HCT116 (cell line): ENCODE measurements around the gene CBLB. TPM values are rescaled to one million over a fixed set of nuclear protein-coding genes. Genes with fewer than 3 reads are reported as not detected.

Experiments used
- ATAC-seq: fragments of 200-7000 bp; cut with Tn5 transposase; 2 replicates; pipeline ENCODE4 v1.9.1; 2020; ENCODE audit warnings: mild to moderate bottlenecking, moderate library complexity
- BruUV-seq: library from RNA; stranded (reverse); fragments of 400-500 nt; replicated peaks from 2 replicates; lab custom pipeline; 2021; lab: Mats Ljungman, UMichigan
- CTCF ChIA-PET: fragments of 300-600 bp; sonication (Branson Sonifier 250); formaldehyde crosslinking; loops from one replicate; lab custom pipeline; 2021; ENCODE audit warnings: antibody characterized with exemption; lab: Charles Lee
- POLR2A ChIA-PET: fragments of 300-600, 350-600 bp; sonication (Branson Sonifier 250); formaldehyde crosslinking; loops from one replicate; lab custom pipeline; 2021; ENCODE audit warnings: antibody characterized with exemption; lab: Charles Lee
- RAD21 ChIA-PET, 2 experiments: fragments of 300-600 bp; sonication (Branson Sonifier 250); formaldehyde crosslinking; loops; one replicate each; lab custom pipeline; 2023; ENCODE audit warnings: low total read pairs in 2 of 2; ENCODE audit not compliant: uncharacterized antibody in 2 of 2, unreplicated experiment in 2 of 2, low non-redundant PET in 1 of 2; lab: Charles Lee
- DNase-seq: peaks from one replicate; pipeline ENCODE4 v3.0.0-alpha.2; 2010; ENCODE audit warnings: low read depth, low spot score
- H2AFZ ChIP-seq: fragments of 200-600 bp; shearing (Covaris generic), sonication (generic); 2 replicates; pipeline ENCODE4 v1.6.1; 2017; ENCODE audit warnings: low read depth, mixed run types, mixed read lengths, antibody characterized with exemption, low read length; ENCODE audit not compliant: poor library complexity, severe bottlenecking
- H3K27ac ChIP-seq: 2 replicates; pipeline ENCODE4 v1.5.1; 2012; ENCODE audit warnings: low read depth, low read length
- H3K27me3 ChIP-seq: fragments of 200-600 bp; sonication (generic); 2 replicates; pipeline ENCODE4 v1.6.1; 2016; ENCODE audit warnings: mixed run types, low read length, mixed read lengths; ENCODE audit not compliant: insufficient read depth
- H3K36me3 ChIP-seq, 2 experiments: fragments of 200-500 bp in 1 of 2; fragments of 200-600 bp in 1 of 2; sonication (Bioruptor generic) in 1 of 2; sonication (generic) in 1 of 2; 2 replicates each; pipeline versions ENCODE4 v1.5.1 to v1.6.1; 2014 to 2016; ENCODE audit warnings: low read length in 2 of 2, inconsistent platforms in 1 of 2, mixed read lengths in 1 of 2, mixed run types in 1 of 2; ENCODE audit not compliant: insufficient read depth in 2 of 2, control insufficient read depth in 1 of 2
- H3K4me1 ChIP-seq, 2 experiments: fragments of 200-600 bp in 1 of 2; sonication (generic) in 1 of 2; 2 replicates each; pipeline versions ENCODE4 v1.5.1 to v1.6.1; 2012 to 2017; ENCODE audit warnings: low read length in 2 of 2, inconsistent platforms in 1 of 2, mild to moderate bottlenecking in 1 of 2, mixed read lengths in 1 of 2, mixed run types in 1 of 2, moderate library complexity in 1 of 2; ENCODE audit not compliant: insufficient read depth in 2 of 2, control insufficient read depth in 1 of 2
- H3K4me2 ChIP-seq: fragments of 200-600 bp; sonication (generic); 2 replicates; pipeline ENCODE4 v1.6.1; 2017; ENCODE audit warnings: mixed run types, low read length, mixed read lengths
- H3K4me3 ChIP-seq, 2 experiments: fragments of 200-600 bp in 1 of 2; sonication (generic) in 1 of 2; replicated peaks in 1 of 2; 2 replicates each; pipeline ENCODE4 v1.5.1; 2011 to 2016; ENCODE audit warnings: low read length in 2 of 2, control low read depth in 1 of 2, low read depth in 1 of 2, mild to moderate bottlenecking in 1 of 2, mixed read lengths in 1 of 2, mixed run types in 1 of 2
- H3K79me2 ChIP-seq: fragments of 200-600 bp; sonication (generic); 2 replicates; pipeline ENCODE4 v1.6.1; 2017; ENCODE audit warnings: mild to moderate bottlenecking, mixed run types, low read length, moderate library complexity, mixed read lengths; ENCODE audit not compliant: insufficient read depth
- H3K9ac ChIP-seq: fragments of 200-600 bp; sonication (generic); 2 replicates; pipeline ENCODE4 v1.6.1; 2016; ENCODE audit warnings: low read length, mixed read lengths
- H3K9me2 ChIP-seq: fragments of 200-600 bp; sonication (generic), shearing (Covaris generic); 2 replicates; pipeline ENCODE4 v1.6.1; 2017; ENCODE audit warnings: mixed run types, mild to moderate bottlenecking, moderate library complexity; ENCODE audit not compliant: insufficient read depth
- H3K9me3 ChIP-seq, 2 experiments: fragments of 200-500 bp in 1 of 2; fragments of 200-600 bp in 1 of 2; sonication (Bioruptor generic) in 1 of 2; sonication (generic) in 1 of 2; 2 replicates each; pipeline ENCODE4 v1.6.1; 2014 to 2017; ENCODE audit warnings: low read length in 2 of 2, mixed read lengths in 2 of 2, inconsistent platforms in 1 of 2, low read depth in 1 of 2, mild to moderate bottlenecking in 1 of 2, mixed run types in 1 of 2, moderate library complexity in 1 of 2; ENCODE audit not compliant: control insufficient read depth in 1 of 2, insufficient read depth in 1 of 2
- H4K20me1 ChIP-seq: fragments of 200-600 bp; sonication (generic), shearing (Covaris generic); 2 replicates; pipeline ENCODE4 v1.6.1; 2017; ENCODE audit warnings: mixed run types, mild to moderate bottlenecking, moderate library complexity; ENCODE audit not compliant: insufficient read depth
- CBX3 ChIP-seq: IDR thresholded peaks from 2 replicates; pipeline ENCODE4 v1.6.1; 2012; ENCODE audit warnings: low read depth
- EGR1 ChIP-seq: IDR thresholded peaks from 2 replicates; pipeline ENCODE4 v1.6.1; 2012; ENCODE audit warnings: low read depth
- EZH2 ChIP-seq: fragments of 200-600 bp; sonication (generic); IDR thresholded peaks from 2 replicates; pipeline ENCODE4 v1.6.1; 2017; ENCODE audit warnings: antibody characterized with exemption, mixed run types
- POLR2A ChIP-seq: IDR thresholded peaks from 2 replicates; pipeline ENCODE4 v1.7.0; 2011; ENCODE audit warnings: borderline replicate concordance; ENCODE audit not compliant: insufficient read depth, insufficient read length; ENCODE audit errors: extremely low read depth
- RAD21 ChIP-seq: IDR thresholded peaks from 2 replicates; pipeline ENCODE4 v1.6.1; 2012; ENCODE audit warnings: low read depth, mild to moderate bottlenecking
- SIN3A ChIP-seq: IDR thresholded peaks from 2 replicates; pipeline ENCODE4 v1.6.1; 2012; ENCODE audit warnings: low read depth
- SP1 ChIP-seq: IDR thresholded peaks from 2 replicates; pipeline ENCODE4 v1.6.1; 2012; ENCODE audit warnings: low read depth
- YY1 ChIP-seq: IDR thresholded peaks from 2 replicates; pipeline ENCODE4 v1.6.1; 2011; ENCODE audit warnings: low read length, low read depth, moderate library complexity, mild to moderate bottlenecking; ENCODE audit not compliant: insufficient replicate concordance; ENCODE audit errors: extremely low read depth
- ZFX ChIP-seq: fragments of 450-650 bp; IDR thresholded peaks from 2 replicates; pipeline ENCODE4 v1.6.1; 2017
- ZNF274 ChIP-seq: fragments of 200-500 bp; sonication (Bioruptor generic); IDR thresholded peaks from 2 replicates; pipeline ENCODE4 v1.6.1; 2014; ENCODE audit warnings: mild to moderate bottlenecking, low read depth, low read length, inconsistent platforms
- intact Hi-C: fragments of 100-400 bp; cut with micrococcal nuclease; formaldehyde crosslinking; loops from 2 replicates; pipeline ENCODE4 v1.10.0; 2022
- total RNA-seq: library from RNA; stranded (reverse); gene quantifications from one replicate; pipeline ENCODE4 v1.2.1, GENCODE V29; 2021; ENCODE audit not compliant: unreplicated experiment
- TF ChIP-seq, protein P1 (sequence below): IDR thresholded peaks from 2 replicates; pipeline ENCODE4 v1.6.1; 2012
- TF ChIP-seq, protein P2 (sequence below): IDR thresholded peaks from 2 replicates; pipeline ENCODE4 v1.6.1; 2012; ENCODE audit warnings: low read depth

Gene CBLB
- total RNA-seq, 1 experiment from 2014 or later, result 10.4 TPM

DNA sequence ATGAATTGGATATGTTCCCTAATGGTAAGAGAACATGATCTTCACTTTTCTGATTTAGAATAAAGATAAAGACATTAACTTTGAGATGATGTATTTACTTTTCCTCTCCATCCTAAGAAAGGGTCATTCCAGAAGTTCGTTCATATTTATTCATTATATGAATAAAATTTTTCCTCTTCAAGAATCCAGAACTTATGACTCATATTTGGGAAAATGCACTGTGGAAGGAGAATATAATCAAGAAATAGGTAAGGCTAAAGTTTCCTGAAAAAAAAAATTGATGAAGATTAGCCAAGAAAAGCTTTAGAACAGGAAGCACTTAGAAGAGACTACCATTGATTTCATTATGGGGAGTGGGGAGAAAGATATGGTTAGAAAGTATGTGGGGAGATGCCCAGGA is 36.5 kb upstream of the CBLB start:
- H3K36me3 ChIP-seq, result no peaks in the 10 kb centered on the region
- H3K9me3 ChIP-seq, result no peaks in the 10 kb centered on the region
- H3K4me3 ChIP-seq, result no peak overlapping the region
- no peak for ATAC-seq
- RAD21 ChIA-PET, result no interaction called here
- no peak overlapping the region for H3K9ac ChIP-seq
- H2AFZ ChIP-seq, result no peak overlapping the region
- no peaks in the 10 kb centered on the region for H4K20me1 ChIP-seq
- CTCF ChIA-PET, result no interaction called here
- intact Hi-C loops, result no loop called here
- H3K27ac ChIP-seq, result no peak overlapping the region
- DNase-seq, result no peak
- H3K79me2 ChIP-seq, result no peaks in the 10 kb centered on the region
- H3K4me1 ChIP-seq, result peaks cover 0 to 4% of the 10 kb centered on the region in 2 experiments; a peak in 1 of 4 replicates
- no peaks in the 10 kb centered on the region for H3K27me3 ChIP-seq
- H3K4me2 ChIP-seq, result no peak overlapping the region
- H3K9me2 ChIP-seq, result no peaks in the 10 kb centered on the region
- POLR2A ChIA-PET, result no interaction called here
- no peak for TF ChIP-seq CBX3
- TF ChIP-seq POLR2A, result no peak
- TF ChIP-seq SIN3A, result no peak
- TF ChIP-seq EZH2, result no peak
- no peak for TF ChIP-seq RAD21
- TF ChIP-seq EGR1, result no peak
- TF ChIP-seq, protein P1, sequence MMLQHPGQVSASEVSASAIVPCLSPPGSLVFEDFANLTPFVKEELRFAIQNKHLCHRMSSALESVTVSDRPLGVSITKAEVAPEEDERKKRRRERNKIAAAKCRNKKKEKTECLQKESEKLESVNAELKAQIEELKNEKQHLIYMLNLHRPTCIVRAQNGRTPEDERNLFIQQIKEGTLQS, result no peak
- TF ChIP-seq ZNF274, result no peak
- TF ChIP-seq ZFX, result no peak
- TF ChIP-seq, protein P2, sequence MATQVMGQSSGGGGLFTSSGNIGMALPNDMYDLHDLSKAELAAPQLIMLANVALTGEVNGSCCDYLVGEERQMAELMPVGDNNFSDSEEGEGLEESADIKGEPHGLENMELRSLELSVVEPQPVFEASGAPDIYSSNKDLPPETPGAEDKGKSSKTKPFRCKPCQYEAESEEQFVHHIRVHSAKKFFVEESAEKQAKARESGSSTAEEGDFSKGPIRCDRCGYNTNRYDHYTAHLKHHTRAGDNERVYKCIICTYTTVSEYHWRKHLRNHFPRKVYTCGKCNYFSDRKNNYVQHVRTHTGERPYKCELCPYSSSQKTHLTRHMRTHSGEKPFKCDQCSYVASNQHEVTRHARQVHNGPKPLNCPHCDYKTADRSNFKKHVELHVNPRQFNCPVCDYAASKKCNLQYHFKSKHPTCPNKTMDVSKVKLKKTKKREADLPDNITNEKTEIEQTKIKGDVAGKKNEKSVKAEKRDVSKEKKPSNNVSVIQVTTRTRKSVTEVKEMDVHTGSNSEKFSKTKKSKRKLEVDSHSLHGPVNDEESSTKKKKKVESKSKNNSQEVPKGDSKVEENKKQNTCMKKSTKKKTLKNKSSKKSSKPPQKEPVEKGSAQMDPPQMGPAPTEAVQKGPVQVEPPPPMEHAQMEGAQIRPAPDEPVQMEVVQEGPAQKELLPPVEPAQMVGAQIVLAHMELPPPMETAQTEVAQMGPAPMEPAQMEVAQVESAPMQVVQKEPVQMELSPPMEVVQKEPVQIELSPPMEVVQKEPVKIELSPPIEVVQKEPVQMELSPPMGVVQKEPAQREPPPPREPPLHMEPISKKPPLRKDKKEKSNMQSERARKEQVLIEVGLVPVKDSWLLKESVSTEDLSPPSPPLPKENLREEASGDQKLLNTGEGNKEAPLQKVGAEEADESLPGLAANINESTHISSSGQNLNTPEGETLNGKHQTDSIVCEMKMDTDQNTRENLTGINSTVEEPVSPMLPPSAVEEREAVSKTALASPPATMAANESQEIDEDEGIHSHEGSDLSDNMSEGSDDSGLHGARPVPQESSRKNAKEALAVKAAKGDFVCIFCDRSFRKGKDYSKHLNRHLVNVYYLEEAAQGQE, result no peak
- no peak for TF ChIP-seq SP1
- no peak for TF ChIP-seq YY1
- BruUV-seq, result no TSS peak
